ENCODE measurements around the gene KLHL42.
"Not testable (repeated sequence)": the region's sequence is repeated elsewhere in the genome, so short reads cannot be mapped to it uniquely, and the experiment has no call there.

Gene KLHL42

GRCh38 chr12:27779920-27780611 is at the start of gene KLHL42, which contains the start of gene MANSC4:
TSS of gene KLHL42 (plus strand) at chr12:27780233. CDS start at chr12:27780331, 98 bp downstream.
TSS of gene MANSC4 (minus strand) at chr12:27780236. CDS start at chr12:27771276, 8,960 bp downstream.
- no peak for DNase-seq

- no peak for DNase-seq
Observed at GRCh38 chr12:27732281-27732680, 47.8 kb upstream of the KLHL42 start.

GRCh38 chr12:27733052-27733656 is 46.9 kb upstream of the KLHL42 start:
- DNase-seq = peak; percentile 60

DNA sequence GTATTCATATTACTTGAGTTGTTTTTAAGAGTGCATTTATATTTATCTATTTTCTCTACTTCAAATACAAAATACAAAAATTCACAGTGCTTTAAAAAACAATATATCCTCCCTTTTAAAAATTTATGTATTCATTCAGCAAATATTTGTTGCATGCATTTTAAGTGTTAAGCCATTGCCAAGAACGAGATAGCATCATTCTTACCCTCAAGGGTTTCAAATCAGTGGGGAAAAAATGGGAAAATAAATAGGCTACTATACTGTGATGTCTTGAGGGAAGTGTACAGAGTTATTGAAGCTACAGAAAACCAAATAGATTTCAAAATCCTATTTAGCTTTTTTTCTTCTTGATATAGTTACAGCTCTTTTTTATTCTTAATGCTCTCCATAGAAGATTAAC is 46.2 kb upstream of the KLHL42 start:
- DNase-seq = no peak

GRCh38 chr12:27734321-27734720 is 45.7 kb upstream of the KLHL42 start:
- DNase-seq = not testable (repeated sequence)

- no peak for DNase-seq
Observed at GRCh38 chr12:27743601-27744000, 36.4 kb upstream of the KLHL42 start.

DNA sequence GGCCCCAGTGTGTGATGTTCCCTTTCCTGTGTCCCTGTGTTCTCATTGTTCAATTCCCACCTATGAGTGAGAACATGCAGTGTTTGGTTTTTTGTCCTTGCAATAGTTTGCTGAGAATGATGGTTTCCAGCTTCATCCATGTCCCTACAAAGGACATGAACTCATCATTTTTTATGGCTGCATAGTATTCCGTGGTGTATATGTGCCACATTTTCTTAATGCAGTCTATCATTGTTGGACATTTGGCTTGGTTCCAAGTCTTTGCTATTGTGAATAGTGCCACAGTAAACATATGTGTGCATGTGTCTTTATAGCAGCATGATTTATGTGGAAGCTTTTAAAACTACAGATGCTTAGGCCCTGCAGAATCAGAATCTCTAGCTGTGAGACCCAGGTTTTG is 34.3 kb upstream of the KLHL42 start:
- not testable (repeated sequence) for DNase-seq

DNA sequence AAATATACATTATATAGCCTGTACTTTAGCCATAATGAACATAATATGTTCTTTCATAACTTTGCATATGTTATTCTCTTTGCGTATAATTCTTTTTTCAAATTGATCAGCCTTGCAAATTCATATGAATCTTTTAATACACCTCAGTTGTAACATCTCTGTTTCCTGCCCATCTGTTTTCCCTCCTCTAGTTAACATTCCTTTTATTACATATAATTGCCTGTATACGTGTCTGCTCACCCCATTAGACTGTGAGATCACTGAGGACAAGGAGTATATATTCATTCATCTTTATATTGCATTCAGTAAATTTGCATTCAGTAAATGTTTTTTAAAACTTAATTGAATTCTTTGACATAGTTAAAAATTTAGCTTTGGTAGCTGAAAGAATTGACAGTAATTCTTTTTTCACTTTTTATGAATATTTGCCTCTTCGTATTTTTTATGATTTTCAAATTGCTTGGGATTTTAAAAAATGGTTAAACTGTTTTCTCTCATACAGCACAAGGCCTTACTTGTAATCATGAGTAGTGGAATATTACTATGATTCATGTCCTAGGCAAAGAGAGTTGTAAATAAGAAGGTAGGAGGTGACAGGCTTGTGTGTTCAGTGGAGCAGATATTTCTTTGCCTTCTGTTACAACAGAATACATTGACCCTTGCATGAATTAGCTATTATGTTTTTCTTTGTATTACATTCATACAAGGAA is 32.8 kb upstream of the KLHL42 start:
- no peak for DNase-seq

DNA sequence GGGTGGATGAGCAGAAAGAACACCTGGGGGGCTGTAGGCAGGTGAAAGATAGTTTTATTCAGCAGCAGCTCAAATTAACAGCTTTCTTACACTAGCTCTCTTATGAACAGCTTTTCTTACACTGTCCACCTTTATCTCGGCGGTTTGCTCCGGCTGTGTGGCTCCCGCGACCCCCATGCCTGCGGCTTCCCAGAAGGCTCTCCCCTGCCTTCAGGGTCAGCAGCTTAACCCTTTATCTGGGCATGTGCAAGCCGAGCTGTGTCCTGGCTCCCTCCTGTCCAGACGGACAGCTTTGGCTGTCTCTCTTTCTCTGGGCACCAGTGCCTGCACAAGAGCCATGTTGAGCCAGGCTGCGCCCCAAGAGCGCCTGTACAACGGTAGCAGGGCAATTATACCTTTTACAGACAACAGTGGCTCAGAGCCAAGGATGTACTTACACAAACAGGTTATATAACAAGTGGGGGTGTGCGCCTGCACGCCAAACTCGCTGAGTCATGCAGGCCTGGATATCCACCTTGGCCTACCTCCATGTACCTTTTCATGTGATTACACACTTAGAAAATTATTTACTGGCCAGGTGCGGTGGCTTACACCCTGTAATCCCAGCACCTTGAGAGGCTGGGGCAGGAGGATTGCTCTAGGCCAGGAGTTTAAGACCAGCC is 28.5 kb upstream of the KLHL42 start:
- peak; percentile 79 for DNase-seq

DNA sequence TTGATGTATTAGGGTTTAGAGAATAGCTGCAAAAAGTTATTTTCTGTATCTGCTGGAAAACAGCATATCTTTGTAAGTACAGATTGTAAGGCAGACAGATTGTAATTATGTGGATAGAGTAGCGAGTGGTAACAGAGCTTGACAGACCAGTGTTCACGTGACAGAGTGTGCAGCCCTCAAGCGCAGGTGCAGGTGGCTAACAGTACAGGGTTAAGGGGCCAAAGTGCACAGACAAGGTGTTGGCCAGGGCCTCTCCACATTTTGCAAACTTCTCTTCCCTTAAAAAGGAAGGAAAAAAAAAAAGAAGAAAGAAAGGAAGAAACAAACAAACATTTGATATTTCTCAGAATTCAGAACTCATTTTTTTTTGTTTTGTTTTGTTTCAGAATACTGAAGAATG is 25.2 kb upstream of the KLHL42 start:
- no peak for DNase-seq

GRCh38 chr12:27756670-27757195 is 23.3 kb upstream of the KLHL42 start:
- DNase-seq = no peak

DNA sequence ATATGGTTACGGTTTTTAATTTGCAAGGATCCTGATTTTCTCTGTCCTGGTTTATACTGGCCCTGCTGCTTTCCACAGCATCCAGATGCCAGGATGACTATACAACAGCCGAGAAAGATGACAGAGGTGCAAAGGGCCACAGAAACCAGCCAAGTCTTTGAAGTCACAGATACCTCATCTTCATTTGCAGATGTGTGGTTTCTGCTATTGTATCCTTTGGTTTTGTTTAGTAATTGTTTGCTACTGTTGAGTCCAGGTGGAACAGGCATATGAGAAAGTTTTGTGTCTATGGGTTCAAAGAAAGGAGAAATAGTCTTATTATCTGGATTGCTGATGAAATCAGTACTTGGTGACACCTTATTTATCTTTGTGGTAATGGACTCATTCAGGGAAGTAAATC is 17.3 kb upstream of the KLHL42 start:
- DNase-seq = no peak

DNA sequence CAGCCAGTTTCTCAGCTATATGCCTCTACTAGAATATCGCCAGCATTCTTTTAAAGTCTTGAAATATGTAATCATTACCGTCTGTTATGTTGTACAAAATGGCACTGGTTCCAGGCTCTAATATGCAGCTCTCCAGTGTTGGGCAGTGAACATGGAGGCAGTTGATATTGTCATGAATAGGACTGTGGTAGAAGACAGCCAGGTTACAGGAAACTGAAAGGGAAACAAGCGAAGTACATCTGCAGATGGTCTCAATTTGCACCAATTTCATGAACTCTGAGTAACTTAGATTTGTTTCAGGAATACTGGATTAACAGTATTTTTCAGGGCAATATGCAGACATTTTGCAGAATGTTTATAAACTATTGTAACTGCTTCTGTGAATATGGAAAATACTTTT is 13.4 kb upstream of the KLHL42 start:
- DNase-seq = no peak

GRCh38 chr12:27769142-27769673 is 10.8 kb upstream of the KLHL42 start:
- no peak for DNase-seq

DNA sequence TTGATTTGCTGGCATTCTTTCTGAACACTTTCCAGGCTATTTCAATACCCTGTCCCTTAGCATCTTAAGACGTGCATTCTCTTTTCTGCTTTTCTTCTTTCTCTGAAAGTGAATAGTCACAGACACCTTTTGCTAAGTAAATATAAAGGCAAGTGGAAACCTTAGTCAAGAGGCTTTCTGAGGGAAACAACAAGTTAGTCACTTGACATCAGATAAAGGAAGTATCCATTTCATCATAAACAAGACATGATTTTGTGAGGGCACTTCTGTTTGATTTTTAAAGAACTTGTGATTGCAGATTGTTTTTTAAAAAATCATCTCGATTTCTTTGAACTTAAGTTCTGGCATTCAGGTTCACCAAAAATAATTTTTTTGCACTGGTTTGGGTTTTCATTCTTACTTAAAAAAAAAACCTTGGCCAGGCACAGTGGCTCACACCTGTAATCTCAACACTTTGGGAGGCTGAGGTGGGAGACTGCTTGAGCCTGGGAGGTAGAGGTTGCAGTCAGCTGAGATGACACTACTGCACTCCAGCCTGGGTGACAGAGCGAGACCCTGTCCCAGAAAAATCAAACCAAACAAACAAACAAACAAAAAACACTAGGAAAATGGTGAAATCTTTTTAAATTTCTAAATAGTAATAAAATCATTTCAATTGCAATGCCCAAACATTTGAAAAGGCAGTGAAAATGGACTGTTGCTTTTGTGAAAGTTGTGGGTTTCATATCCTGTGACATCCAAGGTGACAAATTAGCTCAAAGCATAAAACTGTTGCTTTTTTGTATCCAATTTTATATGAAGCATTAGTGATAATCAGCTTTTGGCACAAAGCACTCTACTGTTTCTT is 8.3 kb upstream of the KLHL42 start:
- no peak for DNase-seq

DNA sequence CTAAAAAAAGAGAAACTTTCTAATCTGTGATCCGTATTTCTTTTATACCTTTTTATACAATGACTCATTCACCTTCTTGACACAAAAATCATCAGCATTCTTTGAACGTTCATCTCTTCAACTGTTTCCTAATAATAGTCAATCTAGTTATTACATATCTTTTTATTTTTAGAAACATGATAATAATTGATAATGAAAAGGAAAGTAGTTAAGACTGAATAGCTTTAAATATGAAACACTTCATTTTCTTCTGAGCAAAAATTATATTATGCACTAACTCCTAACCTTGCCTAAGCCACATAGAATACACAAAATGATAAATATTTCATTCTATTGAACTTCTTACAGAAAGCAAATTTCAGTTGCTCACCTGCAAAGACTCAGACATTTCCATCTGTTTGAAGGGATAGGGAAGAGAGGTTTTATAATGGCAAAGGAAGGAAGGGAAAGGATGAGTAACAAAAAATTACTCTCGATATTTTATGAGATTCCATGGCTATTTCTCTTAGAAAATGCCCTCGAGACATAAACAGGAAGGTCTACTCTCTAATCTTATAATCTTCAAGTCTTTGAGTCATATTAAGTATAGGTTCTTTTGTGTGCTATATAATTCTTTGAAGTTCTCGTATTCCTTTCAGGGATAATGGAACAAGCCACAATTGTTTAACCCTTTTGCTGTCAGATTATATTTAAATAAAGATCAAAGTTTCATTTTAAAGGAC is 7.5 kb upstream of the KLHL42 start:
- DNase-seq = no peak

DNA sequence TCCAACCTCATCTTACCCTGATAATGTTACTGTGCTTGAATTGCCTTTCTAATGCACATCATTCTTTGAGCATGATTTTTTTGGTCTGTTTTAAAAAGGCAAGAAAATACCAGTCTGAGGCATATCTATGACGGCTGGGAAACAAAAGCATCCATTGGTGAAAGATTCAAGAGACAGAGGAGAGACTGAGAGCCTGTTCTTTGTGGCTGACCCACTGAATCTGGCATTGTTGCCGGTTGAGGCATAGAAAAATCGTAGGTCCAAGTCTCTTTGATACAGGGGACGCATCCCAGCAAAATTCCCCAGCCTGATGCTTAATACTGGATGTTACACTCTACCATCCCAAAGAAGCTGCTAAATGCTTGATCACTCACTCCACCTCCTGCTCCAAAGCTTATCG is 2.9 kb upstream of the KLHL42 start:
- DNase-seq = no peak

- DNase-seq = no peak
Observed at GRCh38 chr12:27778206-27778605, 1.8 kb upstream of the KLHL42 start.

DNA sequence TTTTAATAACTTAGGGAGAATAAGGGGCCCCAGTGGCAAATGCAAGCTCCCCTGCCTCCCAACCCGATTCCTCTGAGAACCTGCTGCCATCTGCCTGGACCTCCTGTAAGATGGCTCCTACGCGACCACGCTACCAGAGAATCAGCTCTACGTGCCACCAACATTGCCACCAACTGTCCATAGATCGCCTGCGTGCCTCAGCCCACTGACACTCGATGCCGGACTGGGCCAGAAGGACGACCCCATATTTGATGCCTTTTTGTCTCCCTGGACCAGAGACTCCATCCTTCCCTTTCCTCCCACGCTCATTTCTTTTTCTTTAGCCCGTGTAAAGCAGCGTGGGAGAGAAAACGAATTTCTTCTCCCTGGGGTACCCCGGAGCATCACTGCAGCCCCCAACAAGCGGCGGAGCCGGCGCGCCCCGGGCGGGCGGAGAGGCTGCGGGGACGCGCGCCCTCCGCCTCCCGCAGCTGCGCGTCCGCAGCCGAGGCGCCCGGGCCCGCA is 565 bp upstream of the KLHL42 start:
- DNase-seq = no peak

DNA sequence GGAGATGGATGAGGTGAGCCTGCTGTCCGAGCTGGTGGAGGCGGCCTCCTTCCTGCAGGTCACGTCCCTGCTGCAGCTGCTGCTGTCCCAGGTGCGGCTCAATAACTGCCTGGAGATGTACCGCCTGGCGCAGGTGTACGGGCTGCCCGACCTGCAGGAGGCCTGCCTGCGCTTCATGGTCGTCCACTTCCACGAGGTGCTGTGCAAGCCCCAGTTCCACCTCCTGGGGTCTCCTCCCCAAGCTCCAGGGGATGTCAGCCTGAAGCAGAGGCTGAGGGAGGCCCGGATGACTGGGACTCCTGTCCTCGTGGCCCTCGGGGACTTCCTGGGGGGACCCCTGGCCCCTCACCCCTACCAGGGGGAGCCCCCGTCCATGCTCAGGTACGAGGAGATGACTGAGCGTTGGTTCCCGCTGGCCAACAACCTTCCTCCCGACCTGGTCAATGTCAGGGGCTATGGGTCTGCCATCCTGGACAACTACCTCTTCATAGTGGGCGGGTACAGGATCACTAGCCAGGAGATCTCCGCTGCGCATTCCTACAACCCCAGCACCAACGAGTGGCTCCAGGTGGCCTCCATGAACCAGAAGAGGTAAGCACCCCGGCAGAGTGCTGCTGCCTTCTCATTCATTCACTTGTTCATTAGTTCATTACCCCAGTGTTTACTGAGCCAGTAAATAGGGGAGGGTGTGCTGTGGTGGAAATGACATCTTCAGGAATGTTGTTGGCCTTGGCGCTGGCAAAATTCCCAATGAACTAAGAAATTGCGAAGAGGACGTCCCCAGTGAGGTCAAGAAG is 777 bp downstream of the KLHL42 start:
- peak; percentile 41 for DNase-seq

All from NCI-H2029 treated with DMSO at 0.1 percent for 48 hours (cell line).